NCI-H2029 treated with DMSO at 0.1 percent for 48 hours (cell line): Measurements from ENCODE around the gene CNTFR.

ENCODE experiments used
- DNase-seq: peaks from one replicate; lab custom pipeline; 2025; lab: John Stamatoyannopoulos, UW

Gene CNTFR

DNA sequence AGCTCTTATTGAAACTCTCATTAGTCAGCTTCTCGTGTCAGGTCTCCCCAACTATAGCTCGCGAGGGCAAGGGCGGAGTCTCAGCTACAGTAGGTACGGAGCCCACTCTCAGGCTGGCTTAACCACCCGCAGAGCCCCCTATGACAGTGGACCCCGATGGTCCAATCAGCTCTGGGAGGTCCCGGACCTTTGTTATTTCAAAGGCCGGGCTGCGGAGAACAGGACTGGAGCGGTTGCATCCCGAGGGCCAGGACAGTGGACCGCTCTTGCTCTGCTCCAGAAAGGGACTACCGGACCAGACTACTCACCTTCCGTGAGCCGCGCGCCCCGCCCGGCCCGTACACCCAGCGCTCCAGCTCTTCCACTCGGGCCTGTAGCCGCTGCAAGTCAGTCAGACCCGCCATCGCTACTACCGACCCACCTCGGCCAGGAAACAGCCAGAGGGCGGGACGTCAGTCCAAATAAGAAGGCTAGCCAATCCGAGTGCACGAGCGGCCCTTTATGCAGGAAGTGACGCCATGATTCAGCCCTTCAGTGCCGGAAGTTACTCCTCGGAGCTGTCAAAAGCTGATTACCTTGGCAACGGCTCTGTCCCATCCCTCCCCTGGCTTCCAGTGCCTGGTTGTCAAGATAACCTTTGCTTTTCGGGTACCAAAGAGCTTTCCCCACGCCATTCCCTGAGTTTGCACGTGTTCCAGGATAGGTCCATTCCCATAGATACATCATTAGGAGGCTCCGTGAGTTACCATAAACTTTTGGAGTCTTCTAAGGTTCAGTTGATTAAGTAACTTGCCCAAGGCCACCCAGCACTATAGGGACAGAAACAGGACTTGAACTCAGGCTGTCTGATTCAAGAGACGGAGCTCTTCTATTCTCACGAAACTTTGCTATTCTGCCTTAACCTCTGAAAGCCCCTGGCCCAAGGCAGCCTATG, 30.8 kb upstream of the CNTFR start, which contains the start of gene DCTN3:
DCTN3 (minus strand) TSS at position 435 of the 934 bp plus-strand sequence; CDS start at position 404, 31 bp downstream.
- peak; percentile 95 for DNase-seq

GRCh38 chr9:34615132-34615531, 25.6 kb upstream of the CNTFR start:
- DNase-seq: no peak

DNA sequence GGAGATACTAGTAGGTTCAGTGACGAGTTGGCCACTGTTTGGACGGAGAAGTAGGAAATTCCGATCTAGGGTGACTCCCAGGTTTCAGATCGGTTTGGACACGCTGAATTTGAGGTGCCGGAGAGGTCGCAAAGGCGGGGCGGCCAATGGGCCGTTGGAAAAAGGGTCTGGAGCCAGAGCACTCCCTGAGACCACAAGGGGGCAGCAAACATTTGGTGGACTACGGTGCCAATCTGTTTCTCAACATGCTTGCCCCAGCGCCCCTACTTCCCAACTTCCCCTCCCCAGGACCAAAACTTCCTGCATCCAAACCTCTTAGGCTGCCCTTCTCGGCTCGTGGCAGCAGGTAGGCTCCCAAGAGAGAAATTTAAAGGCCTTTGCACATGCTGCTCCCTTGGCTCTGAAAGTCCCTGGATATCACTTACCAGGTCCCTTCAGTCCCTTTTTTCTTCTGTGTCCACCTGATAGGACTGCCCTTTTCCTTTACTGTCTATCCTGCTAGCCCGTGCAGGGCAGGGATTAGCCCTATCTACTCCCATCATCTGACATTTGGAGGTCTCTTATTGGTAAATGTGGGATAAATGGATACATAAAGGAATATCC, 23.4 kb upstream of the CNTFR start:
- no peak for DNase-seq

DNA sequence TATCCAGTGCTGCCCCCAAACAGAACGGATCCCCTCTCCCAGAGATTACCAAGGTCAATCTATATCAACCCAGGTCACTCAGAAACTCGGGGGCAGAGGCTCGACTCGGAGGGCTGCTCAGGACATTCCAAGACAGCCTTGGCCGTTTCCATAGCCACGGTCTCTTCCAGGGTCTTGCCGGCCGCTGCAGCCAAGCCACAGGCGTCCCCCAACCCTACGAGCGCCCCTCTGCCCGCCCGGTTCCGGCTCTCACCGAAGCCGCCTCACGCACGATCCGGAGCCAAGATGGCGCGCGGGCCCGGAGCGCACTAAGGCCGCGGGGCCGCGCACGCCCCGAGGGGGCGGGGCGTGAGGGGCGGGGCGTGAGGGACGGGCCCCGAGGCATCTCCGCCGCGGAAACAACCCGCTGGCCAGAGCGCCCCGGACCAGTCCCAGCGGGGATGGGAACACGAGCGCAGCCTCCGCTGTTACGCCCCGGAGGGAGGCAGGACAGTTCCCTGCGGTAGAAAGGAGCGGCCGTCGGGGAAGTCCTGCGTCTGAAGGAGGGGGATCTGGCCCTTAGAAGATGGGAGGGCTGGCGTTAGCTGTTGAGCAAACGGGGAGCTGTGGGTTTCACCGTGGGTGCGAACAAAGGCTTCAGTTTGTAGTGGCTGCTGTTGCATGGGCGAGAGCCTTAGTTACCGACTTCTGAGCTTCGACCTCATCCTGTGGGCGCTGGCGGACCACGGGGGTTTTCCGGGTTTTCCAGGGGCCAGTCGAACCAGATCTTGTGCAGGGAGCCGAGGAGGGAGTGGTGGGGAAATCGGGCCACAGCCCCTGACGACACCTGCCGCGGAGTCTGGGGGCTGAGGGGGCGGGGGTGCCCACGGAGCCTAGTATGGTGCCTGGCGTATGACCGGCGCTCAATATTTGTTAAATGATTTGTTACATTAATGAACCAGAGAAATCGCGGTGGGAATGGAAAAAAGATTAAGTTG, 22.6 kb upstream of the CNTFR start, which contains the start of gene RPP25L:
RPP25L (minus strand) TSS at position 287 of the 977 bp plus-strand sequence. CDS start 801 bp downstream, outside the sequence.
- peak; percentile 35 for DNase-seq

DNA sequence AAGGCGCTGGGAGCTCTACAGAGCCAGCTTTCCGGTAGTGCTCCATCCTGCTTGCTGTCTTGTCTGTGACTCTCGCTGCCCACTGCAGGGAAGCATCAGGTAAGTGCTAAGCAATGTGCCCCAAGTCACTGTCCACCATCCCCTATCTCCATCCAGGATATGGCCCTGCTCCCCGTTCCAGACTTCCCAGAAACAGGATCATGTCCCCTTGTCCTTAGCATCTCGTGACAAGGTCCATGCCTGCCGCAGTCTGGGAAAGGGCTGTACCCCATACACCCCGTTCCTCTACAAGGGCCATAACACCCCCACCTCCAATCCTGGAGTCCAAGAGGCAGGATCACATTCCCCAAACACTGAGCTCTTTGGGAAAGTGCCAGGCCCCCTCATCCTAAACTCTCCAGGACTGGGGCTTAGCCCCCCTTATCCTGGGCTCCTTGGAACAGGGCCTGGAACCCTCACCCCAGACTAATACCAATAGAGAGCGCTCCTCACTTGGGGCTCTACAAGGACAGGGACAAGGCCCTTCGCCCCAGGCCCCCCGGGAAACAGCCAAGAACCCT, 21.8 kb upstream of the CNTFR start:
- no peak for DNase-seq

- DNase-seq: no peak
These were observed 21.1 kb upstream of the CNTFR start for GRCh38 chr9:34610434-34611206.

DNA sequence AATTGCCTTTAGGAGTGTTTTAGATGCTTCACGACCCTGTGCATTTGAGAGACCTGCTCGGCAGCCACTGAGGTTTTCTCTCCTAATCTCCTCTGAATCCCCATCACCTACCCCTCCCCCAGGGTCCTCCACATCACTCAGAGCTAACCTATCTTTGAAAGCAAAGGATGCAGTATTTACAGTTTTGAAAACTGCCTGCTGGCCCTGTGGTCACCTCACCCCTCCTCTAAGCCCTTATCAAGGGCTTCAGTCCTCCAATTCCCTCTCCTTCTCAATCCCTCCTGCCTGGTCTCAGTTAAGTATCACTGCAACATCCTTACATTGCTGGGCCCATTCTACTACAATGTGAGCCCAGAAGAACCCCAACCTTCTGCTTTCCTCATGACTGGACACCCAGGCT, 17.8 kb upstream of the CNTFR start:
- DNase-seq: no peak

DNA sequence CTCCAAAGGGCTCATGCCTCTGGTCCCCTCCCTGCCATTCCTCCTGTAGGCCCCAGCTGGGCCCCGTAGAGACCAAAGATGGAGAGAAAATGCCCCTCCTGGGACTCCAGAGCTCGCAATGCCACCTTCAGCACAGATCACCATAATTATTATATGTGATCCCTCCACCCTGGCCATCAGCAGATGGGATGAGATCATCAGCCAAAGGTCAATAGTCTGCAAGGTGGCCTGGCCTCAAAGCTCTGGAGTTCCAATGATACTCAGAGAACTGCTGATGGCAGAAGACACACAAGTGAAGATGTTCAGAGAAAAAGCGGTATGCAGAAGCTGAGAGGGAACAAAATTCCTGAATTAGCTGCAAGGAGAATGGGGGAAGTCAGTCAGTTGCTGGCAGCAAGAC, 17.4 kb upstream of the CNTFR start:
- no peak for DNase-seq

- DNase-seq: no peak
These were observed 16.7 kb upstream of the CNTFR start for GRCh38 chr9:34606190-34606589.

GRCh38 chr9:34603610-34604231, 14.2 kb upstream of the CNTFR start:
- DNase-seq: peak; percentile 44

DNA sequence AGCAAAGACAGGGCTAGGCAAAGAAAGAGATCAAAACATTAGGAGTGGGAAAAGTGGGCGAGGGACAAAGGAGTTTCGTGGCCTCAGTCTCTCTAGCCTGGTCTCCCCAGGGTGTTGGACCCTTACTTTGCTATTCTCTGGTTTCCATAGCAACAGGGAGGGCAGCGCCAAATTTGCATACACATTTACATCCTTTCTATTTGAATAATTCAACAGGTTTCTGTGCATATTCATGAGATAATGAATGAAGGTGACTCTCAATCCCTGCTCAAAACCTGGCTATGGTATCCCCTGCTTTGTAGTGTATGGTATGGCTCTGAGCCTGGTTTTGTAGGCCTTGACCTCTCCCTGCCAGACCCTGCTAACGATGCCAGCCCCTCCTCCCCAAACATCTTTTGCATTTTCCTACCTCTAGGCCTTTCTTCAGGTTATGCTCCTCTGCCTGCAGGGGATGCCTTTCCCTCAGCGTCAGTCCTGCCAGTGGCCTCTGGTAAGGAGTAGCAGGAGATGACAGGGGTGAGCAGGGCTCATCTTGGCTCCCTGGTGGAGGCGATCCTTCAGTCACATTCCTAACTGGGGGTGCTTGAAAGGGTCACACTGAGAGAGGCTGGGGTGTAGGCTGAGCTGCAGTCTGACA, 12.5 kb upstream of the CNTFR start:
- DNase-seq: no peak

DNA sequence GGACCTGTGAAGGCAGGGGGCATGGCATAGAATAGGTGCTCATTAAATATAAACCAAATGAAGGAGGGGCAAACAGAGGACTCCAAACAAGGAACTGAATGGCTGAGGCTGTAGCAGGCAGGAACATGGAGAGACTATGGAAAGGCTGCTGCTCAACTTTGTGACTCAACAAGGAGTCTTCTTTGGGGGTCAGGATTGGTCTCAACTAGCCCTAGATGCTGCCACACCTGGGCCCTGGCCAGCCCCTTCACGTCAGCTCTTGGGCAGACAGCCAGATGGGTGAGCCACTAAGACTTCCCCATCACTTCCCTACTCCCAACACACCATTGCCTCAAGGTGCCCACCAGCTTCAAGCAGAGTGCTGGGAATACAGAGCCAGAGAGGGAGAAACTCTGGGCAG, 11.4 kb upstream of the CNTFR start:
- no peak for DNase-seq

DNA sequence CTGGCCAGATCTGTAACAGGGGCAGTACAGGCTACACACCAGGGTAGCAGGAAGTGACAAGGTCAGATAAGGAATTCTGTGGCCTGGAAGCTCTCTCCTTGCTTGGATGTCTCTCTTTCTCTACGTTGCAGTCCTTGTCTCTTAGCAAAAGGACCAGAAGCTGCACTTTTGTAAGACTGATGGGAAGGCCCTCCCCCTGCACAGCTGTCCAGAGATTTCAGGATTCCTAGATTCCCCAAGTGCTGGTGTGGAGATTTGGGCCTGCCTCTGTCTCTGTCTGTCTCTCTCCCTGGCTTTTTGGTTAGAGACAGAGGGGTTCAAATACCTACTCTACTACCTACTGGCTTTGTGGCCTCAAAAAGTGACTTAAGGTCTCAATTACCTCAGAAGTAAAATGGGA, 10.0 kb upstream of the CNTFR start:
- DNase-seq: no peak

GRCh38 chr9:34594177-34594576, 4.7 kb upstream of the CNTFR start:
- DNase-seq: no peak

- DNase-seq: no peak
These were observed 3.5 kb upstream of the CNTFR start for GRCh38 chr9:34592895-34593601.

GRCh38 chr9:34591917-34592866, 2.7 kb upstream of the CNTFR start:
- DNase-seq: no peak

DNA sequence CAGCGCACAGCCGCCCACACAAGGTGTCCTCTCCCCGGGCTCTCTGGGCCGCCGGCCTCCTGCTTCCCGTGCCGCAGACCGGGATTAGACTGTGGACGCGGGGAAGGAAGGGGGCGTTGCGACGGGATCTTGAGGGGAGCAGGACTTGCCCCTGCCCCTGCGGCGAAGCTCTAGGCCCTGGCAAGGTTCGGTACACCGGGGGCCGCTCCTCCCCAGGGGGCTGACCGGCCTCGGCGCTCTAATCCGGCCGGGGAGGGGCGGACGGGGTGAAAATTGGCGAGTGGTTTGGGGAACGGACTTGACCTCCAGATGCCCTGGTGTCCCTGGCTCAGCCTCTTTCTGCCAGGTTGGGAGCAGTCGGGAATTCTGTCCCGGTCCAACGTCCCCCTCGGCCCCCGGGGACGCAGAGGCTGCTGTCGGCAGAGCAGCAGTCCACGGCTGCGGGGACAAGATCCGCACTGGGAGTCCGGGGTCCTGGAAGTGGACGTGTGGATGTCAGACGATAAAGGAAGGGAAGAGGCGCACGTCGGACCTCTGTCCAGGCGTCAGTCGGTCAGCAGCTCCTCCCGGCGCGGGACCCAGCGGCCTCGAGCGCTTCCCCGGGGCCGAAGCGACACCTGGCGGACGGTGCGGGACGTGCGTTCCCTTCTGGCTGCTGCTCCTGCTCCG, 1.9 kb upstream of the CNTFR start:
- peak; percentile 25 for DNase-seq
